HepG2 (cell line): ENCODE results near the gene SERPINB6.

ENCODE experiments used
- TRIM22 ChIP-seq: fragments of 450-650 bp; IDR thresholded peaks from 2 replicates; pipeline ENCODE4 v1.6.1; 2017
- TF ChIP-seq, protein P1 (sequence below): sonication (generic); formaldehyde crosslinking; IDR thresholded peaks from 2 replicates; pipeline ENCODE4 v1.4.0; 2020; ENCODE audit warnings: missing genetic modification reagents, borderline replicate concordance

DNA sequence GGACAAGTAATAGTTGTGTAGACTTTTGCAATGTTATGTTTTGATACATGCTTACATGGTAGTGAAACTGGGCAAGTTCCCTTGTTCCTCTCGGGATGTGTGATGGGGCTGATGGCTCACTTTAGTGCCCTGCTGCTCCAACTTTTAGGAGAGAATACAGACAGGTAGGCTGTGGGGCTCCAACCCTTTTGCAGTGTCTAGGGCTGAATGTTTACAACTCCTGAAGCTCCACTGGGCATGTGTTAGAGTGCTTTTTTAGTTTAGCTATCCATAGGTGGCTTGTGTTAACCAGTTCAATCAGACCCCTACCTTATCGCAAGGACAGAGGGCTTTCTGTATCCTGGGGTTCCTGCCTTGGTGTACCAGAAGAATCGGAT, 33.8 kb downstream of the SERPINB6 start:
- no peak for TF ChIP-seq TRIM22
- TF ChIP-seq, protein P1, sequence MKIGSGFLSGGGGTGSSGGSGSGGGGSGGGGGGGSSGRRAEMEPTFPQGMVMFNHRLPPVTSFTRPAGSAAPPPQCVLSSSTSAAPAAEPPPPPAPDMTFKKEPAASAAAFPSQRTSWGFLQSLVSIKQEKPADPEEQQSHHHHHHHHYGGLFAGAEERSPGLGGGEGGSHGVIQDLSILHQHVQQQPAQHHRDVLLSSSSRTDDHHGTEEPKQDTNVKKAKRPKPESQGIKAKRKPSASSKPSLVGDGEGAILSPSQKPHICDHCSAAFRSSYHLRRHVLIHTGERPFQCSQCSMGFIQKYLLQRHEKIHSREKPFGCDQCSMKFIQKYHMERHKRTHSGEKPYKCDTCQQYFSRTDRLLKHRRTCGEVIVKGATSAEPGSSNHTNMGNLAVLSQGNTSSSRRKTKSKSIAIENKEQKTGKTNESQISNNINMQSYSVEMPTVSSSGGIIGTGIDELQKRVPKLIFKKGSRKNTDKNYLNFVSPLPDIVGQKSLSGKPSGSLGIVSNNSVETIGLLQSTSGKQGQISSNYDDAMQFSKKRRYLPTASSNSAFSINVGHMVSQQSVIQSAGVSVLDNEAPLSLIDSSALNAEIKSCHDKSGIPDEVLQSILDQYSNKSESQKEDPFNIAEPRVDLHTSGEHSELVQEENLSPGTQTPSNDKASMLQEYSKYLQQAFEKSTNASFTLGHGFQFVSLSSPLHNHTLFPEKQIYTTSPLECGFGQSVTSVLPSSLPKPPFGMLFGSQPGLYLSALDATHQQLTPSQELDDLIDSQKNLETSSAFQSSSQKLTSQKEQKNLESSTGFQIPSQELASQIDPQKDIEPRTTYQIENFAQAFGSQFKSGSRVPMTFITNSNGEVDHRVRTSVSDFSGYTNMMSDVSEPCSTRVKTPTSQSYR (CRISPR knock-in tag) = no peak
